Measurements from ENCODE around the gene FOXP1. TPM values are rescaled to one million over a fixed set of nuclear protein-coding genes. Genes with fewer than 3 reads are reported as not detected.

Gene FOXP1
- total and polyA plus RNA-seq, 2 of the 8 experiments (the other 6 are each of a cell fraction or from before 2014, with no cell fraction given): 13.9 to 25.4 TPM

DNA sequence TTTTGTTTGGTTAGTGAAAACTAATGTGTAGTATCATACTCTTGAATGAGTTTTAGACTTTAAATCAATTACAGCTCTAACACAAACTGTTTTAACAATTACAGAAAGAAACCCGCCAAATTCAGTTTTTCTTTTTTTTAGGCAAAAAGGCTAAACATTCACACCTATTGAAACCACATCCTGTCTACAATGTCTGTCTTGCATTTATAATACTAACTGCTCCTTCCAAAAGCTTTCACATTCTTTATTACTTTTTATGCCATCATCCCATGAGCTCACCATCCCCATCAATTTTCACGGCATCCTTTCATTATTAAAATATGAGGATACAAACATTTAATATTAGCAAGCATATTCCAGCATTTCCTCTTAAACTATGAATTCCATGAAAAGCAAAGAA lies 593.3 kb downstream of the FOXP1 start:
- no peak overlapping the region for H3K23ac ChIP-seq (ENCODE audit: insufficient read length)
- no peak overlapping the region for H4K91ac ChIP-seq (replicated peaks; ENCODE audit: insufficient read length, low read length)
- no peaks in the 10 kb centered on the region for H3K79me2 ChIP-seq (ENCODE audit: control insufficient read depth in 1 of 2, insufficient read depth in 2 of 2, low read length in 2 of 2)
- no peak overlapping the region for H3K56ac ChIP-seq (replicated peaks; ENCODE audit: insufficient read length, low read depth, low read length)
- no peaks in the 10 kb centered on the region for H3K79me1 ChIP-seq (ENCODE audit: low read depth, low read length)
- H3K18ac ChIP-seq (ENCODE audit: extremely low read depth, low read length): no peak overlapping the region
- DNase-seq (ENCODE audit: low read depth in 1 of 2, low spot score in 2 of 2): no peak
- no peak overlapping the region for H3K9ac ChIP-seq (replicated peaks in 1 of 4; ENCODE audit: extremely low read depth in 1 of 4, low read depth in 3 of 4, low read length in 3 of 4)
- H3K27me3 ChIP-seq (replicated peaks in 1 of 4; ENCODE audit: control insufficient read depth in 3 of 4, extremely low read depth in 1 of 4, insufficient read depth in 3 of 4, low read length in 3 of 4): no peaks in the 10 kb centered on the region
- H2BK5ac ChIP-seq (ENCODE audit: low read depth, low read length): no peak overlapping the region
- no peak overlapping the region for H2BK120ac ChIP-seq (replicated peaks; ENCODE audit: low read depth, low read length)
- no peak overlapping the region for H3K4me3 ChIP-seq (ENCODE audit: extremely low read depth in 1 of 4, insufficient read depth in 2 of 4, low read depth in 3 of 4, low read length in 4 of 4)
- 88% methylated on average over 2 of the region's 2 CpGs; no CpG with 5 or more reads in 1 of the 2 experiments for WGBS, 2 experiments (ENCODE audit: extremely low coverage in 1 of 2, insufficient coverage in 1 of 2, insufficient read length in 1 of 2, insufficient replicate concordance in 2 of 2, low coverage in 1 of 2, low lambda C conversion rate in 2 of 2, missing lambda C conversion rate in 1 of 2)
- no peak overlapping the region for H4K5ac ChIP-seq (ENCODE audit: insufficient read length, low read depth, low read length)
- no peak overlapping the region for H2BK12ac ChIP-seq (ENCODE audit: low read depth, low read length)
- peaks cover 0 to 11% (median 2%) of the 10 kb centered on the region in 4 experiments; a peak in 4 of 8 replicates for H3K36me3 ChIP-seq (ENCODE audit: control insufficient read depth in 2 of 4, insufficient read depth in 4 of 4, low read length in 3 of 4)
- no peak overlapping the region for H2BK15ac ChIP-seq (ENCODE audit: low read length)
- H3K9me3 ChIP-seq (ENCODE audit: insufficient read depth in 2 of 2, low read depth in 1 of 2, low read length in 1 of 2): no peaks in the 10 kb centered on the region
- no peak overlapping the region for H4K8ac ChIP-seq (ENCODE audit: extremely low read depth, insufficient read depth, low read length)
- no peak overlapping the region for H2AK5ac ChIP-seq (ENCODE audit: low read depth, low read length)
- H3K23me2 ChIP-seq (ENCODE audit: low read depth, low read length): no peaks in the 10 kb centered on the region
- H2AFZ ChIP-seq (ENCODE audit: low read length): no peak overlapping the region
- H3K27ac ChIP-seq (ENCODE audit: low read depth, low read length): no peak overlapping the region
- H3K4me2 ChIP-seq (ENCODE audit: insufficient read depth in 1 of 2, low read depth in 2 of 2, low read length in 2 of 2): no peak overlapping the region
- no peaks in the 10 kb centered on the region for H3K4me1 ChIP-seq (replicated peaks in 1 of 4; ENCODE audit: control insufficient read depth in 3 of 4, insufficient read depth in 4 of 4, low read length in 3 of 4)
- no peak for TF ChIP-seq SIX5 (IDR thresholded peaks at IDR 0.05; ENCODE audit: low read depth, low read length)
- no peak for TF ChIP-seq RAD21 (IDR thresholded peaks at IDR 0.05 in 1 of 2, conservative IDR thresholded peaks at IDR 0.05 in 1 of 2; ENCODE audit: low read depth in 2 of 2, low read length in 2 of 2)
- TF ChIP-seq HDAC6 (IDR thresholded peaks at IDR 0.05; ENCODE audit: low read depth, low read length): no peak
- TF ChIP-seq, protein P1, sequence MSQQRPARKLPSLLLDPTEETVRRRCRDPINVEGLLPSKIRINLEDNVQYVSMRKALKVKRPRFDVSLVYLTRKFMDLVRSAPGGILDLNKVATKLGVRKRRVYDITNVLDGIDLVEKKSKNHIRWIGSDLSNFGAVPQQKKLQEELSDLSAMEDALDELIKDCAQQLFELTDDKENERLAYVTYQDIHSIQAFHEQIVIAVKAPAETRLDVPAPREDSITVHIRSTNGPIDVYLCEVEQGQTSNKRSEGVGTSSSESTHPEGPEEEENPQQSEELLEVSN (IDR thresholded peaks at IDR 0.05): no peak
- no peak for TF ChIP-seq POLR2A (IDR thresholded peaks at IDR 0.05; ENCODE audit: control extremely low read depth in 1 of 2, low read depth in 2 of 2, low read length in 2 of 2)
- TF ChIP-seq, protein P2, sequence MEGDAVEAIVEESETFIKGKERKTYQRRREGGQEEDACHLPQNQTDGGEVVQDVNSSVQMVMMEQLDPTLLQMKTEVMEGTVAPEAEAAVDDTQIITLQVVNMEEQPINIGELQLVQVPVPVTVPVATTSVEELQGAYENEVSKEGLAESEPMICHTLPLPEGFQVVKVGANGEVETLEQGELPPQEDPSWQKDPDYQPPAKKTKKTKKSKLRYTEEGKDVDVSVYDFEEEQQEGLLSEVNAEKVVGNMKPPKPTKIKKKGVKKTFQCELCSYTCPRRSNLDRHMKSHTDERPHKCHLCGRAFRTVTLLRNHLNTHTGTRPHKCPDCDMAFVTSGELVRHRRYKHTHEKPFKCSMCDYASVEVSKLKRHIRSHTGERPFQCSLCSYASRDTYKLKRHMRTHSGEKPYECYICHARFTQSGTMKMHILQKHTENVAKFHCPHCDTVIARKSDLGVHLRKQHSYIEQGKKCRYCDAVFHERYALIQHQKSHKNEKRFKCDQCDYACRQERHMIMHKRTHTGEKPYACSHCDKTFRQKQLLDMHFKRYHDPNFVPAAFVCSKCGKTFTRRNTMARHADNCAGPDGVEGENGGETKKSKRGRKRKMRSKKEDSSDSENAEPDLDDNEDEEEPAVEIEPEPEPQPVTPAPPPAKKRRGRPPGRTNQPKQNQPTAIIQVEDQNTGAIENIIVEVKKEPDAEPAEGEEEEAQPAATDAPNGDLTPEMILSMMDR (IDR thresholded peaks at IDR 0.05; ENCODE audit: control extremely low read depth in 1 of 3, insufficient read depth in 1 of 3, low read depth in 1 of 3, low read length in 3 of 3): no peak
- POLR2A ChIA-PET (ENCODE audit: partially characterized antibody): no interaction called here
- CTCF ChIA-PET (ENCODE audit: partially characterized antibody): no interaction called here
- no peaks in the 10 kb centered on the region for H4K20me1 ChIP-seq (replicated peaks in 1 of 2; ENCODE audit: control insufficient read depth in 1 of 2, insufficient read depth in 2 of 2, low read length in 2 of 2)
- H2BK20ac ChIP-seq (ENCODE audit: low read length): no peak overlapping the region
- H3K14ac ChIP-seq (ENCODE audit: insufficient read length): no peak overlapping the region
- FAIRE-seq: no peak
- H3K4ac ChIP-seq (replicated peaks; ENCODE audit: insufficient read length, low read depth, low read length): no peak overlapping the region

Data from H1 (cell line).